ENCODE measurements around the gene CAMK2N2.

DNA sequence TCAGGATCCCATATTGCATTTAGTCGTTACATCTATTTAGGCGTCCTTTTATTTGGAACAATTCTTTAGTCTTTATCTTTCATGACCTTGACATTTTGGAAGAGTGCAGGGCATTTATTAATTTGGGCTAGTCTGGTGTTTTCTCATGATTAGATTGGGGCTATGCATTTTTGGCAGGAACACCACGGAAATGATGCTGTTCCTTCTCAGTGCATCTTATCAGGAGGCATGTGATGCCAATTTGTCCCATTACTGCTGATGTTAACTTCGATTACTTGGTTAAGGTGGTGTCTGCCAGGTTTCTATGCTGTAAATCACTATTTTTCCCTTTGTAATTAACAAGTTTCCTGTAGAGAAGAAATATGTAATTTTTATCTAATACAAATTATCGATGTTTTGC is 50.1 kb downstream of the CAMK2N2 start:
- TF ChIP-seq EP300 (IDR thresholded peaks at IDR 0.05; ENCODE audit: borderline replicate concordance), result no peak
- TF ChIP-seq, protein P1, sequence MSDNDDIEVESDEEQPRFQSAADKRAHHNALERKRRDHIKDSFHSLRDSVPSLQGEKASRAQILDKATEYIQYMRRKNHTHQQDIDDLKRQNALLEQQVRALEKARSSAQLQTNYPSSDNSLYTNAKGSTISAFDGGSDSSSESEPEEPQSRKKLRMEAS (IDR thresholded peaks at IDR 0.05), result no peak

Measured in Ishikawa (cell line).